Loucy (cell line): ENCODE data around the gene TOGARAM2.

Experiments
- H2AFZ ChIP-seq: fragments of 200-600 bp; sonication (generic); 2 replicates; pipeline ENCODE4 v1.6.0; 2016; ENCODE audit warnings: antibody characterized with exemption, mild to moderate bottlenecking, low read length, moderate library complexity
- H3F3A ChIP-seq: fragments of 200-600 bp; 2 replicates; pipeline ENCODE4 v1.6.0; 2016; ENCODE audit warnings: antibody characterized with exemption, low read depth, mild to moderate bottlenecking
- H3K27me3 ChIP-seq: fragments of 200-600 bp; sonication (generic); 2 replicates; pipeline ENCODE4 v1.6.1; 2014; ENCODE audit warnings: low read length, mild to moderate bottlenecking; ENCODE audit not compliant: insufficient read depth, poor library complexity, severe bottlenecking
- H3K36me3 ChIP-seq: fragments of 200-600 bp; sonication (generic); 2 replicates; pipeline ENCODE4 v1.6.1; 2016; ENCODE audit warnings: low read length; ENCODE audit not compliant: insufficient read depth
- H3K4me1 ChIP-seq: fragments of 200-600 bp; sonication (generic); 2 replicates; pipeline ENCODE4 v1.5.1; 2014; ENCODE audit warnings: low read length, mild to moderate bottlenecking; ENCODE audit not compliant: insufficient read depth, poor library complexity, severe bottlenecking
- H3K4me2 ChIP-seq: fragments of 200-600 bp; sonication (generic); 2 replicates; pipeline ENCODE4 v1.6.0; 2014; ENCODE audit warnings: antibody characterized with exemption, low read length, low read depth, mild to moderate bottlenecking; ENCODE audit not compliant: poor library complexity, severe bottlenecking
- H3K4me3 ChIP-seq: fragments of 200-600 bp; sonication (generic); 2 replicates; pipeline ENCODE4 v1.5.1; 2014; ENCODE audit warnings: low read length, mild to moderate bottlenecking, mixed read lengths; ENCODE audit not compliant: poor library complexity, severe bottlenecking
- H3K79me2 ChIP-seq: fragments of 200-600 bp; sonication (generic); 2 replicates; pipeline ENCODE4 v1.6.1; 2014; ENCODE audit warnings: low read length; ENCODE audit not compliant: insufficient read depth
- H3K9ac ChIP-seq: fragments of 200-600 bp; sonication (generic); 2 replicates; pipeline ENCODE4 v1.6.0; 2014; ENCODE audit warnings: mild to moderate bottlenecking, low read depth, low read length, moderate library complexity; ENCODE audit not compliant: poor library complexity, severe bottlenecking
- H3K9me2 ChIP-seq: fragments of 200-600 bp; sonication (generic); replicated peaks from 2 replicates; pipeline ENCODE4 v1.6.1; 2016; ENCODE audit warnings: low read depth, low read length, mixed read lengths
- H3K9me3 ChIP-seq: fragments of 200-600 bp; sonication (generic); 2 replicates; pipeline ENCODE4 v1.6.1; 2014; ENCODE audit warnings: mild to moderate bottlenecking, antibody characterized with exemption, low read length, low read depth; ENCODE audit not compliant: insufficient read depth
- H4K20me1 ChIP-seq: fragments of 200-600 bp; sonication (generic); 2 replicates; pipeline ENCODE4 v1.6.0; 2014; ENCODE audit warnings: antibody characterized with exemption, low read length, mild to moderate bottlenecking; ENCODE audit not compliant: insufficient read depth, poor library complexity, severe bottlenecking
- CTCF ChIP-seq: fragments of 200-600 bp; sonication (generic); conservative IDR thresholded peaks from 2 replicates; pipeline ENCODE4 v1.5.1; 2014; ENCODE audit warnings: mild to moderate bottlenecking, antibody characterized with exemption, low read length
- EZH2phosphoT487 ChIP-seq: fragments of 200-600 bp; IDR thresholded peaks from 2 replicates; pipeline ENCODE4 v1.6.1; 2018; ENCODE audit warnings: antibody characterized with exemption, mild to moderate bottlenecking, moderate library complexity, borderline replicate concordance

TOGARAM2 gene

GRCh38 chr2:29059624-29060023, 78.5 kb downstream of the TOGARAM2 start:
- Histone ChIP-seq H3K9me2 (no peaks in the 10 kb centered on the region), H3K4me1 (no peaks in the 10 kb centered on the region), H3K4me3 (no peak overlapping the region), H3K4me2 (no peak overlapping the region), H2AFZ (0 out of 2 replicates have a peak overlapping the region, but pooled peaks have one; percentile 18), H3K27me3 (no peaks in the 10 kb centered on the region), H3K9me3 (no peaks in the 10 kb centered on the region), H3K79me2 (no peaks in the 10 kb centered on the region), H3F3A (no peaks in the 10 kb centered on the region), H3K9ac (no peak overlapping the region), H4K20me1 (no peaks in the 10 kb centered on the region), H3K36me3 (no peaks in the 10 kb centered on the region)
- no peak for TF ChIP-seq CTCF
- no peak for TF ChIP-seq EZH2phosphoT487

- H3K79me2 ChIP-seq: no peaks in the 10 kb centered on the region
- no peaks in the 10 kb centered on the region for H3K27me3 ChIP-seq
- no peaks in the 10 kb centered on the region for H3K4me1 ChIP-seq
- TF ChIP-seq CTCF: no peak
- TF ChIP-seq EZH2phosphoT487: no peak
- H3K4me2 ChIP-seq: no peak overlapping the region
- no peak overlapping the region for H3K4me3 ChIP-seq
- H3K9me3 ChIP-seq: no peaks in the 10 kb centered on the region
- H3K9me2 ChIP-seq: no peaks in the 10 kb centered on the region
- H2AFZ ChIP-seq: no peak overlapping the region
- H3F3A ChIP-seq: no peaks in the 10 kb centered on the region
- H3K9ac ChIP-seq: no peak overlapping the region
- H4K20me1 ChIP-seq: no peaks in the 10 kb centered on the region
- no peaks in the 10 kb centered on the region for H3K36me3 ChIP-seq
Observed at GRCh38 chr2:29060441-29060840, 79.3 kb downstream of the TOGARAM2 start.

GRCh38 chr2:29061176-29061575, 80.1 kb downstream of the TOGARAM2 start:
- no peaks in the 10 kb centered on the region for H3K27me3 ChIP-seq
- no peaks in the 10 kb centered on the region for H3K9me2 ChIP-seq
- no peaks in the 10 kb centered on the region for H3K36me3 ChIP-seq
- H3K9ac ChIP-seq: no peak overlapping the region
- no peaks in the 10 kb centered on the region for H3K4me1 ChIP-seq
- no peak overlapping the region for H3K4me3 ChIP-seq
- TF ChIP-seq CTCF (no peak), EZH2phosphoT487 (no peak)
- no peaks in the 10 kb centered on the region for H4K20me1 ChIP-seq
- no peaks in the 10 kb centered on the region for H3K9me3 ChIP-seq
- no peaks in the 10 kb centered on the region for H3F3A ChIP-seq
- no peaks in the 10 kb centered on the region for H3K79me2 ChIP-seq
- H3K4me2 ChIP-seq: no peak overlapping the region
- no peak overlapping the region for H2AFZ ChIP-seq
